Natural killer cell (primary cell): ENCODE measurements around the gene ADAP1. TPM values are rescaled to one million over a fixed set of nuclear protein-coding genes. Genes with fewer than 3 reads are reported as not detected.
A peak's percentile ranks its signal among the peaks of the same experiment; 100 is the strongest.

Experiments used
- ATAC-seq, 3 donors: fragments of 150-1000 bp in 2 of 3; fragments of 200-7000 bp in 1 of 3; cut with Tn5 transposase; 1 replicate in 1 of 3; 2 replicates in 2 of 3; pipeline ENCODE4 v1.10.0; 2021; ENCODE audit warnings: mild to moderate bottlenecking in 2 of 3, moderate library complexity in 2 of 3
- DNase-seq, 2 donors: peaks; one replicate each; pipeline versions ENCODE4 v3.0.0 to v3.0.0-alpha.2; 2013 to 2021; ENCODE audit warnings: mixed read lengths in 1 of 2
- H3K27ac ChIP-seq: one replicate; pipeline ENCODE4 v1.5.1; 2013; ENCODE audit warnings: mild to moderate bottlenecking, low read length
- H3K27me3 ChIP-seq: one replicate; pipeline ENCODE4 v1.6.1; 2013; ENCODE audit warnings: low read length; ENCODE audit not compliant: control insufficient read depth, insufficient read depth
- H3K36me3 ChIP-seq: one replicate; pipeline ENCODE4 v1.6.1; 2013; ENCODE audit warnings: low read length; ENCODE audit not compliant: control insufficient read depth, insufficient read depth
- H3K4me1 ChIP-seq: one replicate; pipeline ENCODE4 v1.6.1; 2013; ENCODE audit warnings: low read length; ENCODE audit not compliant: control insufficient read depth, insufficient read depth
- H3K4me3 ChIP-seq: one replicate; pipeline ENCODE4 v1.5.1; 2013; ENCODE audit warnings: low read length
- H3K9me3 ChIP-seq: one replicate; pipeline ENCODE4 v1.6.1; 2013; ENCODE audit warnings: low read length; ENCODE audit not compliant: control insufficient read depth, insufficient read depth
- H3K27ac Mint-ChIP-seq, 2 donors: one replicate each; pipeline ENCODE4 v1.8.0; 2022; ENCODE audit warnings: mild to moderate bottlenecking in 2 of 2, mixed read lengths in 2 of 2, moderate library complexity in 1 of 2
- H3K27me3 Mint-ChIP-seq, 2 donors: one replicate each; pipeline ENCODE4 v1.8.0; 2022; ENCODE audit warnings: low read depth in 2 of 2, mixed read lengths in 2 of 2
- H3K36me3 Mint-ChIP-seq: one replicate; pipeline ENCODE4 v1.8.0; 2022; ENCODE audit warnings: mixed read lengths
- H3K4me1 Mint-ChIP-seq, 2 donors: one replicate each; pipeline ENCODE4 v1.8.0; 2022; ENCODE audit warnings: mixed read lengths in 2 of 2
- H3K4me3 Mint-ChIP-seq: one replicate; pipeline ENCODE4 v1.8.0; 2022; ENCODE audit warnings: mild to moderate bottlenecking, moderate library complexity, mixed read lengths
- H3K9me3 Mint-ChIP-seq, 2 donors: one replicate each; pipeline ENCODE4 v1.8.0; 2022; ENCODE audit warnings: mixed read lengths in 2 of 2
- CTCF ChIP-seq: fragments of 200-600 bp; IDR thresholded peaks from one replicate; pipeline ENCODE4 v1.8.0; 2022; ENCODE audit warnings: antibody characterized with exemption
- WGBS: methylation state at CpG from one replicate; pipeline ENCODE4 v1.1.7; 2013; ENCODE audit warnings: missing lambda C conversion rate; ENCODE audit not compliant: insufficient coverage; 5-methylcytosine and 5-hydroxymethylcytosine counted together
- intact Hi-C: fragments of 100-400 bp; cut with micrococcal nuclease; formaldehyde crosslinking; loops from one replicate; pipeline ENCODE4 v1.14.2; 2022
- total RNA-seq, 4 donors: library from RNA; stranded (reverse); fragments of 120-200 nt in 1 of 4; gene quantifications; one replicate each; pipeline versions ENCODE4 v1.2.3 to v1.2.4, GENCODE V29; 2013 to 2022

Gene ADAP1
- total RNA-seq, 3 donors from 2014 or later (not counting 1 experiment from before 2014, with no cell fraction given), result 87.2 to 117 (median 89.2) TPM

- Mint-ChIP-seq H3K4me3 (no peak overlapping the region), H3K27me3 (no peaks in the 10 kb centered on the region), H3K27ac (no peak overlapping the region), H3K9me3 (no peaks in the 10 kb centered on the region), H3K4me1 (peaks cover 0 to 5% of the 10 kb centered on the region in 2 donors), H3K36me3 (no peaks in the 10 kb centered on the region)
- ATAC-seq, result no peak
- Histone ChIP-seq H3K9me3 (no peaks in the 10 kb centered on the region), H3K4me3 (no peak overlapping the region), H3K27me3 (no peaks in the 10 kb centered on the region), H3K4me1 (peaks cover 23% of the 10 kb centered on the region), H3K27ac (no peak overlapping the region), H3K36me3 (peaks cover 3% of the 10 kb centered on the region)
- no peak for DNase-seq
- TF ChIP-seq CTCF, result no peak
- WGBS, result 92% methylated on average over 7 of the region's 7 CpGs
- intact Hi-C loops, result no loop called here
These were observed 23.5 kb upstream of the ADAP1 start for GRCh38 chr7:978049-978346.

GRCh38 chr7:977326-978048 is 23.0 kb upstream of the ADAP1 start:
- Histone ChIP-seq H3K4me3 (no peak overlapping the region), H3K36me3 (peaks cover 8% of the 10 kb centered on the region), H3K9me3 (no peaks in the 10 kb centered on the region), H3K4me1 (peaks cover 23% of the 10 kb centered on the region), H3K27me3 (no peaks in the 10 kb centered on the region), H3K27ac (no peak overlapping the region)
- no peaks in the 10 kb centered on the region for H3K36me3 Mint-ChIP-seq
- DNase-seq (no peak), ATAC-seq (no peak)
- H3K27me3 Mint-ChIP-seq, result no peaks in the 10 kb centered on the region
- no peak for TF ChIP-seq CTCF
- no peak overlapping the region for H3K27ac Mint-ChIP-seq
- no peak overlapping the region for H3K4me3 Mint-ChIP-seq
- WGBS, result 90% methylated on average over 19 of the region's 19 CpGs
- intact Hi-C loops, result no loop called here
- H3K9me3 Mint-ChIP-seq, result no peaks in the 10 kb centered on the region
- peaks cover 3 to 7% of the 10 kb centered on the region in 2 donors for H3K4me1 Mint-ChIP-seq

GRCh38 chr7:976901-977325 is 22.4 kb upstream of the ADAP1 start:
- Mint-ChIP-seq H3K4me3 (peak overlapping the region; percentile 68), H3K27ac (no peak overlapping the region)
- H3K27ac ChIP-seq, result no peak overlapping the region

More at GRCh38 chr7:976901-977325, 22.4 kb upstream of the ADAP1 start:
- TF ChIP-seq CTCF, result no peak
- H3K4me1 ChIP-seq, result peaks cover 26% of the 10 kb centered on the region
- intact Hi-C loops, result no loop called here
- H3K9me3 ChIP-seq, result no peaks in the 10 kb centered on the region
- Mint-ChIP-seq H3K4me1 (peaks cover 9 to 13% of the 10 kb centered on the region in 2 donors), H3K36me3 (no peaks in the 10 kb centered on the region), H3K9me3 (no peaks in the 10 kb centered on the region), H3K27me3 (no peaks in the 10 kb centered on the region)
- ATAC-seq (no peak), DNase-seq (no peak)
- H3K4me3 ChIP-seq, result no peak overlapping the region
- H3K27me3 ChIP-seq, result no peaks in the 10 kb centered on the region
- H3K36me3 ChIP-seq, result peaks cover 13% of the 10 kb centered on the region
- WGBS, result 93% methylated on average over 19 of the region's 19 CpGs
